Measurements from ENCODE around the gene EMP1.

- TF ChIP-seq CTCF (IDR thresholded peaks at IDR 0.05) (no peak), EP300 (IDR thresholded peaks at IDR 0.05) (peak in 1 of 2 donors; percentile 25)
Measured at GRCh38 chr12:13204428-13204827, 7.9 kb downstream of the EMP1 start.

Data from tibial nerve (tissue), 4 donors.